ENCODE measurements around the gene MAMLD1. TPM values are rescaled to one million over a fixed set of nuclear protein-coding genes. Genes with fewer than 3 reads are reported as not detected.
A peak's percentile ranks its signal among the peaks of the same experiment; 100 is the strongest.

Gene MAMLD1
- total RNA-seq, 1 donor from 2014 or later: 2.6 TPM

DNA sequence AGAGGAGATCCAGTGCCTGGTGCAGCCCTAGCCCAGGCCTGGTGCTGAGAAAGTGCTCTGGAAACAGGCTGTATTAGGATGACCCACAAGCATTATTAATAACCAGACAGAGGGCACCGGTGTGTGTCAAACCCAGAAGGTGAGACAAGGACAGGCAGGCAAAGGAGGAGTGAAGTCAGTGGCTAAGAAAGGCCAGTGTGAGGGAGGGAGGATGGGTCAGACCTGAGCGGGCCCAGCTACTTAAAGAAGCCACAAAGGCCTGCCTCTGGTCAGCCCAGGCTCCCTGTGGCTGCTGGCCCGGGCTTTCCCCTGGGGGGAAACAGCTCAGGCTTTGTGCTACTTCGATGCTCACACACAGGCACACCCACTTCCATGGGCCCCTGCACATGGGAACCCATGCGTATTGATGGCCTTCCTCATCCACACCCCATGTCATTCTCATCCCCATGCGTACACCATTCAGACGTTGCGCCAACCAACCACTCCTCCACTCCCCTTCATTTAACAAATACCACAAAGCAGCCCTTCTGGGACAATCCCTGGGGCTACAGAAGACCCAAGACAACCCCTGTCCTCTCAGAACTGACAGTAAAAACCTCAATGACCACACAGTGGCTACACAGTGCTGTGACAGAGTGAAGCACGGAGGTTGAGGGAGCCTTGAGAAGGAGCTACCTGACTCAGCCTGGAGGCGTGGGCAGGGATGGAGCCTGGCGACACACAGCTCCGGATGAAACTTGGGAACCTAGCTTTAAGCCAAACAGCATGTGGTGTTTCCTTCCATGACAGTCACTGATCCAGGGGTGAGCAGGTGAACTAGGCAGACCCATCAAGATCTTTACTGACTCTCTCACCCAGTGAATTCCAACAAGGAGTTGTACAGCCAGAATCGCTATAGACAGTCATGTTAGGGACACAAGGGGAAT lies 180.4 kb downstream of the MAMLD1 start:
- intact Hi-C loops (cut with DNase I): loop anchor here (10.0 kb wide), 1 partner anchor 179 kb away; the partner anchor contains the start of gene MAMLD1
- no peak for DNase-seq (ENCODE audit: low spot score)

- no peak for DNase-seq (ENCODE audit: low spot score)
- intact Hi-C loops (cut with DNase I): loop anchor here (10.0 kb wide), 1 partner anchor 180 kb away; the partner anchor contains the start of gene MAMLD1
These were observed 181.2 kb downstream of the MAMLD1 start for GRCh38 chrX:150544222-150544787.

DNA sequence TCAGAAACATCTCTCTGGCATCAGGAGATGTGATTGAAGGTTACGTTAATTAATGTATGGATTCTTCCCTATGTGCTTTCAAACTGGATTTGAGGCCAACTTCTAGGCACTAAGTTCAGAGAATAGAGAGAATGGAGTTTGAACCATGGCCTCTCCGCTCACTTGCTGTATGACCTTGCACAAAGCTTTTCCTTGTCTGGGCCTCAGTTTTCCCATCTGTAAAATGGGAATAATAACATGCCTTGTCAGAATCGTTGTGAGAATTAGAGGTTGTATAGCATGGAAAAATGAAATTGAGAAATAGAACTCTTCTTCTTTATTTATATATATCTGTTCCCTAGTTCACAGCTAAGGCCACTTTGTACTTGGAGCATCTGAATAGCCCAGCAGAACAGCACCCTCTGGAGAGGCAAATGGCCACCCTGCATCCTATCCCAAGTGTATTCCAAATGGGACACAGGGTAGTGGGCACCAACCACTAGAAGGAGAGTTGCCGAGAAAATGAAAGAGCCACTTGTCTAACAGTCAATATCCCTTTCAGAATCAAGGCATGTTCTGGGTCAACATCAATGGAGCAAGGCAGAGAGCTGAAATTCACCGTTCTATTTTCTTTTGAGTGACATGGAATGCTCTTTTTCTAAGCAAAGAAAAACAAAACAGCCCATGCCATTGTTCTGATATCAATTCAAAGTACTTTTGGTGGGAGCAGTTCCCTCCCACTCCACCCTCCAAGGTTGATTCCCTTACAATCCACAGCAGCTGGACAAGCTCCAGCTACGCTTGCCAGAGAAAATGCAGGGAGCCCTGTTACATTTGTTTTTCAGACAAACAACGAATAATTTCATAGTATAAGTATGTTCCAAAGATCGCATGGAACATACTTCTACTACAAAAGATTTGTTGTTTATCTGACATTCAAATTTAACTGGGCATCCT lies 182.0 kb downstream of the MAMLD1 start:
- intact Hi-C loops (cut with DNase I): loop anchor here (5.0 to 10.0 kb wide), 2 partner anchors 38 to 180 kb away; partner anchors contain the start of gene MAMLD1
- DNase-seq (ENCODE audit: low spot score): no peak

DNA sequence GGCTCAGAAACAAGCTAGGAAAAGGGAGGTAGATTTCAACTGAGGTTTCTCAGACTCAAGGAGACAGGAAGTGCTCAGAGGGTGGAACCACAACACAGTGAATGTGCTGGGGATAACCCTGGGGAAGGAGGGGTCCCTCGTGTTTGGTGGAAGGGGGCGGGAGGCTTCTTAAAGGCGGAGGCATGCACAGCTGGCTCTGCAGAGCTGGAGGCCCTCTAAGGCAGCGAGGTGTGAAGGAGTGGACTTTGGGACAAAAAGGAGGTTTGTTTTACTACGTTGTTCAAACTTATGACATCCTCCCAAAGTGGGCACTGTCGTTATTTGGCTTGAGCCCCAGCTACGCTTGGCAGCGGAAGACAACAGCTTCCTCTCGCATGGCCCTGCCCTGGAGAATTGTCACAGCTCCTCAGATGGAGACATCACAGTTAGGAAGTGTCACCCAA lies 183.6 kb downstream of the MAMLD1 start:
- DNase-seq (ENCODE audit: low spot score): no peak
- intact Hi-C loops (cut with DNase I): loop anchor here (2.0 to 10.0 kb wide), 3 partner anchors 22 to 182 kb away; partner anchors contain the start of genes MAMLD1 and MTM1

DNA sequence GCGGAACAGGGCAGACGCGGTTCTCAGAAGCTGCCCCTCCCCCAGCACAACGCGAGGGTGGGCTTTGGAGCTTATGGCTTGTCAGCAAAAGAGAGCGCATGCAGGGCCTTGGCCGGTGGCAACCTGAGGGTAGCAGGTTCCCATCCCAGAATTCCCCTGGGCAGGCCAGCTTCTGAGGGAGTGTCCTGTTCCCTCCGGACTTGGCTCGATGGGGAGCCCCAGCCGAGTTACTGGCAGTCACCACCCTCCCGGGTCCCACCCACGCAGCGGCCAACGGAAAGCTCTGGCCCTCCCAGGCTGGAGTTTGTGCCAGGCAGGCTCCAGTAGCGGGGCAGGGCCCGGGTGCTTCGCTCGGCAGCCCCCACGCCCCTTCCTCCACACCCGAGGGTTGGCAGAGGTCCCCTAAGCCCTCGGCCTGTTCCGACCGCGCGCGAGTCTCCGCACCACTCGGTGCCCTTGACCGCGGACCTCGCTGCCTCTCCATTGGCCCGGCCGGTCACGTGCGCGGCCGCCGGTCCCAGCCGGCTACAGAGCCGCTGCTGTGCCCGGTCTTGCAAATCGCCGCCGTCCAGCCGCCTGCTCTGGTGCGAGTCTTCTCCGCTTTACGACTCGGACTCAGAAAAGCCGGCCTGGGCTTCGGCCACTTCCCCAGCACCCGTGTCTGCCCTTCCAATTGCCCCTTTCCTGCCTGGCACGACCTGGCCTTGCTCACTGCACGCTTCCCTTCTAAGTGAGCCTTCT lies 184.4 kb downstream of the MAMLD1 start:
- intact Hi-C loops (cut with DNase I): loop anchor here (2.0 to 10.0 kb wide), 3 partner anchors 21 to 183 kb away; partner anchors contain the start of genes MAMLD1 and MTM1
- DNase-seq (ENCODE audit: low spot score): peak; percentile 87

- intact Hi-C loops (cut with DNase I): loop anchor here (5.0 to 10.0 kb wide), 2 partner anchors 41 to 183 kb away; partner anchors contain the start of gene MAMLD1
- DNase-seq (ENCODE audit: low spot score): no peak
These were observed 185.1 kb downstream of the MAMLD1 start for GRCh38 chrX:150548251-150548650.

DNA sequence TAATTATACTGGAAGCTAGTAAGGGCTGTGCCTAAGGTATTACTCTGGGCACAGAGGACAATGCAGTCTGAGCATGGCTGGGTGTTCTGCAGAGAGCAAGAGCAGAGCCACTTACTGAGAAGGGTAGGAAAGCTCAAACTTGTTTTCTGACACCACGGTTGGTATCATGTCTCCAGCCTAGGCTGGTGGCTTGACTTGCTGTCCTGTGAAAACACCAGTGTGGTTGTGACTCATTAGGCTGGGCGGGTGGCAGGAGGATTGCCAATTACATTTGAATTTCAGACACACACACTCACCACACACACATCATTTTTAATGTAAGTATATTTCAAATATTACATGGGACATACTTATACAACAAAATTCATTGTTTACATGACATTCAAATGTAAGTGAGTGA lies 185.6 kb downstream of the MAMLD1 start:
- intact Hi-C loops (cut with DNase I): loop anchor here (5.0 to 10.0 kb wide), 2 partner anchors 41 to 184 kb away; partner anchors contain the start of gene MAMLD1
- DNase-seq (ENCODE audit: low spot score): no peak

DNA sequence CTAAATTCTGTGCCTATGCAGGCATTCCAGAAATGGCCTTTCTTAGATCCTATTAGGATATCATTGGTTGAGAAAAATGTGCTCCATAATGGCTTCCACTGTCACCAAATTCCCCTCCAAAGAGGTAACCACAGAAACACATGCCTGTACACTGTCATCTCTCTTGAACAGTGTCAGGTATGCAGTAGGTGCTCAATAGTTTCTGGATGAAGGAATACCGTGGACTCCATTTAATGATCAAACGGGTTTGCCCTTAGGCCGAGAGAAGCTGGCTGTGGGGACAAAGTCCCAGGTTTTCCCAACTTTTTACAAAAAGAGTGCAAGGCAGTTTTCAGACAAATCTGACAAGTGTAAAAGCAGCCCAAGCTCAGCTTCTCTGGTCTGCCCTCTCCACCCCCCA lies 188.8 kb downstream of the MAMLD1 start:
- DNase-seq (ENCODE audit: low spot score): no peak
- intact Hi-C loops (cut with DNase I): no loop called here

DNA sequence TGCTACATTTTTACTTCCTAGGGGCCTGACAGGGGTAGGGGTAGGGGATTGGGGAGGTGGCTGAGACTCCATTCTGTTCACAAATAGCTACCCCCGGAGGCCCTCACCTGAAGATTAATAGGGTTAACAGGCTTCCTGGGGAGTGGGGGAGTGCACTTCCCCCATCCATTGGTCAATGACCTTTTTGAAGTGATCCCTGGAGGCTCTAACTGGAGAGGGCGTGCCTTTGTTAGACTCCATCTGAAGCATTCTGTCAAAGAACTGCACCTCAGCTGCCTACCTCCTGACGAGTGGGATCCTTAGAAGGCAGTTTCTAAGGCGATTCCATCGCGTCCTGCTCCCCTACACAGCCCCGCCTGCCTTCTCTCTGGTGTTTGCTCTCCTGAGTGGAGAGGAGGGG lies 195.3 kb downstream of the MAMLD1 start:
- intact Hi-C loops (cut with DNase I): no loop called here
- no peak for DNase-seq (ENCODE audit: low spot score)

Other genes with a start within 250 kb of the MAMLD1 start
- 9.5 TPM for gene MTM1, start 205.3 kb downstream of the MAMLD1 start, total RNA-seq

Measured in cardiac septum (tissue), 1 donor.